GM23338 (cell line): Measurements from ENCODE around the gene FBXL5.

Experiments
- CREB1 ChIP-seq: fragments of 250-450 bp; sonication (Bioruptor Pico); IDR thresholded peaks from 2 replicates; pipeline ENCODE4 v1.5.0; 2020; ENCODE audit warnings: low read depth, mild to moderate bottlenecking, moderate library complexity
- EZH2 ChIP-seq: fragments of 200-600 bp; sonication (generic); IDR thresholded peaks from one replicate; pipeline ENCODE4 v1.8.0; 2017; ENCODE audit warnings: antibody characterized with exemption, mild to moderate bottlenecking, low read depth; ENCODE audit not compliant: unreplicated experiment
- POLR2AphosphoS5 ChIP-seq: IDR thresholded peaks from 2 replicates; pipeline ENCODE4 v1.6.1; 2016; ENCODE audit warnings: antibody characterized with exemption, low read depth
- TF ChIP-seq, protein P1 (sequence below), 2 experiments: fragments of 200-600 bp in 1 of 2; sonication (generic) in 1 of 2; conservative IDR thresholded peaks; 2 replicates each; pipeline versions ENCODE4 v1.5.1 to v1.6.1; 2016 to 2017; ENCODE audit warnings: antibody characterized with exemption in 2 of 2, low read depth in 2 of 2, mild to moderate bottlenecking in 2 of 2, moderate library complexity in 1 of 2
- TF ChIP-seq, protein P2 (sequence below): IDR thresholded peaks from 2 replicates; pipeline ENCODE4 v1.6.1; 2016; ENCODE audit warnings: antibody characterized with exemption

DNA sequence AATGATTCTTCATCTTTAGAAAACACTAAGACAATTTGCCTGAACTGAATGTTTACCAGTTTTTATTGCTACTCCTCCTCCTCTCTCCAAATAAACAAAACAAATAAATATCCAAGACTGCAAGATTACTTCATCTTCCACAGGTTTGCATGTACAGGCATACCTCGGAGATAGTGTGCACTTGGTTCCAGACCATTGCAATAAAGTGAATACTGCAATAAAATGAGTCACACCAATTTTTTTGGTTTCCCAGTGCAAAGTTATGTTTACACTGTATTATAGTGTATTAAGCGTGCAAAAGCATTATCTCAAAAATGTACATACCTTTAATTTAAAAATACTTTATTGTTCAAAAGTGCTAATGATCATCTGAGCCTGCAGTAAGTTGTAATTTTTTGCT, 53.3 kb downstream of the FBXL5 start:
- TF ChIP-seq CREB1 (CRISPR knock-in tag) (no peak), EZH2 (no peak), POLR2AphosphoS5 (no peak)
- TF ChIP-seq, protein P1, sequence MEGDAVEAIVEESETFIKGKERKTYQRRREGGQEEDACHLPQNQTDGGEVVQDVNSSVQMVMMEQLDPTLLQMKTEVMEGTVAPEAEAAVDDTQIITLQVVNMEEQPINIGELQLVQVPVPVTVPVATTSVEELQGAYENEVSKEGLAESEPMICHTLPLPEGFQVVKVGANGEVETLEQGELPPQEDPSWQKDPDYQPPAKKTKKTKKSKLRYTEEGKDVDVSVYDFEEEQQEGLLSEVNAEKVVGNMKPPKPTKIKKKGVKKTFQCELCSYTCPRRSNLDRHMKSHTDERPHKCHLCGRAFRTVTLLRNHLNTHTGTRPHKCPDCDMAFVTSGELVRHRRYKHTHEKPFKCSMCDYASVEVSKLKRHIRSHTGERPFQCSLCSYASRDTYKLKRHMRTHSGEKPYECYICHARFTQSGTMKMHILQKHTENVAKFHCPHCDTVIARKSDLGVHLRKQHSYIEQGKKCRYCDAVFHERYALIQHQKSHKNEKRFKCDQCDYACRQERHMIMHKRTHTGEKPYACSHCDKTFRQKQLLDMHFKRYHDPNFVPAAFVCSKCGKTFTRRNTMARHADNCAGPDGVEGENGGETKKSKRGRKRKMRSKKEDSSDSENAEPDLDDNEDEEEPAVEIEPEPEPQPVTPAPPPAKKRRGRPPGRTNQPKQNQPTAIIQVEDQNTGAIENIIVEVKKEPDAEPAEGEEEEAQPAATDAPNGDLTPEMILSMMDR (conservative IDR thresholded peaks at IDR 0.05; ENCODE audit: low read depth in 2 of 2): no peak
- TF ChIP-seq, protein P2, sequence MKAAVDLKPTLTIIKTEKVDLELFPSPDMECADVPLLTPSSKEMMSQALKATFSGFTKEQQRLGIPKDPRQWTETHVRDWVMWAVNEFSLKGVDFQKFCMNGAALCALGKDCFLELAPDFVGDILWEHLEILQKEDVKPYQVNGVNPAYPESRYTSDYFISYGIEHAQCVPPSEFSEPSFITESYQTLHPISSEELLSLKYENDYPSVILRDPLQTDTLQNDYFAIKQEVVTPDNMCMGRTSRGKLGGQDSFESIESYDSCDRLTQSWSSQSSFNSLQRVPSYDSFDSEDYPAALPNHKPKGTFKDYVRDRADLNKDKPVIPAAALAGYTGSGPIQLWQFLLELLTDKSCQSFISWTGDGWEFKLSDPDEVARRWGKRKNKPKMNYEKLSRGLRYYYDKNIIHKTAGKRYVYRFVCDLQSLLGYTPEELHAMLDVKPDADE: no peak
